GM21367 (cell line): Measurements from ENCODE around the gene MKRN2.
"Not testable (repeated sequence)": the region's sequence is repeated elsewhere in the genome, so short reads cannot be mapped to it uniquely, and the experiment has no call there.

ENCODE experiments used
- ATAC-seq: cut with Tn5 transposase; IDR thresholded peaks from one replicate; pipeline ENCODE4 v1.9.1; 2021; ENCODE audit not compliant: unreplicated experiment

MKRN2 gene

GRCh38 chr3:12586403-12586802 is 29.5 kb downstream of the MKRN2 start:
- no peak for ATAC-seq

GRCh38 chr3:12588039-12589009 is 31.4 kb downstream of the MKRN2 start:
- no peak for ATAC-seq

DNA sequence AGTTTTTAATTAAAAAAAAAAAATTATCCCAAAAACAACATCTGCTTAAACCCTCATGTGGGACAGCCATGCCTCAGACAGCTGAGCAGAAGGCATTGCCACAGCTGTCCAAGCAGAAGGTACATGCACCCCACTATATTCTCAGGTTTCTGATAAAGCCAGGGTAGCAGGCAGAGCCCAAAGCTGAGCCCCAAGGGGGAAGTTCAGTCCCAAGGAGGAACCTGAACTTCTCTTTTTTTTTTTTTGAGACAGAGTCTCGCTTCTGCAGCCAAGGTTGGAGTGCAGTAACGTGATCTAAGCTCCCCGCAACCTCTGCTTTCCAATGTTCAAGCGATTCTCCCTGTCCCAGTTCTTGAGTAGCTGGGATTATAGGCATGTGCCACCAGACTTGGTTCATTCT is 33.2 kb downstream of the MKRN2 start:
- ATAC-seq = no peak

- no peak for ATAC-seq
These were observed 34.6 kb downstream of the MKRN2 start for GRCh38 chr3:12591456-12591855.

DNA sequence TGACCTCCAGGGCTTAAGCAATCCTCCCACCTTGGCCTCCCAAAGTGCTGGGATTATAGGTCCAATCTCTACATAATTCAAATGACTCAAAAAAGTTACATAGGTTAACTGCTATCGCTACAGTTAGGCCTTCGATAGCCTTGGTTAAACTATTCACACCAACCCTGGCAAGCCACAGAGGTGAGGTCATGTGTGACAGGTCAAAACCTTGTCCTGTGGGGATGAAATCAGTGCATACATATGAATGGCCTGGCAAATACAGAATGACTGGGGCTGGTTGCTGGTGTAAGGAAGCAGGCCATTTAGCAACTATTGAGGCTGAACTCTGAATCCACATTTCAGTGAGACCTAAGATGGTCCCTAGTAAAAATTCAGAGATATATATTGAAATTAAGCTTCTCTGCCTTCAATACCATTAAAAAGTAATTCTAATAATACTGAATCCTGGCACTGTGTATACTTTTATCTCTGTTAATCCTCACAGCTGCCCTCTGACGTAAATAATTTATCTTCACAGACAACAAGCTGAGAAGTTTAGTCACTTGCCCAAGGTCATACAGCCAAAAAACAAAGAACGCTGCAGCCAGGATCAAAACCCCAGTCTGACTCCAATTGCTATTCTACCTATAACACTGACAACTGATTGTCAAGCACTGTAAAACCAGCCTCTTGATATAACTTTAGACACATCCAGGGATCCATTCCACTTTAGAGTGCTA is 35.3 kb downstream of the MKRN2 start:
- ATAC-seq = no peak

DNA sequence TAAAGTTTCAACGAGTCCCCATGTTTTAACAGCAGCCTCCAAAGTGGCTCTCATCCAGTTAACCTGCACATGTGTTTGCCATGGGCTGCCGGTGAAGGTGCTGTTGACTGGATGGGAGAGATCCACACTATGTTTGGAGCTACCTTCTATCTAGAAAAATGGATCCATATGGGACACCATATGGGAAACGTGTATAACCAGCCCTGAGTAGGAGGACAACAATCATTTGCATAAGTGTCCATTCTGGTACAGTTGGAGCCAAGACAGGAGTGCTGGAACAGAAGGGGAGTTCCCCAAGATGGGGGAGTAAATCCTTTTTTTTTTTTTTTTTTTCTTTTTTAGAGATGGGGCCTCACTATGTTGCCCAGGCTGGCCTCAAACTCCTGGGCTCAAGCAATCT is 36.6 kb downstream of the MKRN2 start:
- no peak for ATAC-seq

DNA sequence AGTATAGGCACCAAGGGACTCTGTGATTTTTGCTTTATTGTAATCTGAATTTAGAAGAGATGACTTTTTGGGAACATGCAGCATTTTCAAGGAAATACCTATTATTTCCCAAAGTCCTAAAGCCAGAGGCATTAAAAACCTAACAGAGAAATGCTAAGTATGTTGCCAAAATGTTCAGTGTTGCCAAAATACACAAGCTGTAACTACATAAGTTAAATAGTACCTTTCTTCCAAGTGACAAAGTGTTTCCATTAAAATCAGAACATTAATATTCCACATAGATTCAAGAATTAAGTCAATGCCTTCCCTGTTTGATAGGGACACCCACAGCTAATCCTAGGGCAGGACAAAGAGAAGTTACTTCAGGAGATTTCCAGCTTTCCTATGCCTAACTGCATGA is 42.0 kb downstream of the MKRN2 start:
- no peak for ATAC-seq

- no peak for ATAC-seq
These were observed 44.2 kb downstream of the MKRN2 start for GRCh38 chr3:12601072-12601471.

DNA sequence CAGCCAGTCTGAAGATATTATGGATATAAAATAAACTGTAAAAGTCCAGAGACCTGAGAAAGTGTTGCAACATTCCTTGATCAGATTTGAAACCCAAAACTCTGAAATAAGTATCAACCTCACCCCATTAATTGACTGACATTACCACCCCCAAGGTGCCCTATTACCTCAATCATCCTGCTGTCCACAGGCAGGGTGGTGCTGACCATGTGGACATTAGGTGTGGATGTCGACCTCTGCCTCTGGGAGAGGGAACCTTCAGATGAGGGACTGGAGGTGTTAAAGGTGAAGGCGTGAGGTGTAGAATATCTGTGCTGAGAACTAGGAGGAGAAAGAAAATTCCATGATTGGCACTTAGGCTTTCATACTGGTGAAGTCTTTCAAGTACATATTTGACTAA is 47.1 kb downstream of the MKRN2 start:
- ATAC-seq = no peak

- ATAC-seq = no peak
These were observed 51.5 kb downstream of the MKRN2 start for GRCh38 chr3:12608376-12608775.

GRCh38 chr3:12611117-12611516 is 54.2 kb downstream of the MKRN2 start:
- ATAC-seq = no peak

- no peak for ATAC-seq
These were observed 55.8 kb downstream of the MKRN2 start for GRCh38 chr3:12612514-12613226.

DNA sequence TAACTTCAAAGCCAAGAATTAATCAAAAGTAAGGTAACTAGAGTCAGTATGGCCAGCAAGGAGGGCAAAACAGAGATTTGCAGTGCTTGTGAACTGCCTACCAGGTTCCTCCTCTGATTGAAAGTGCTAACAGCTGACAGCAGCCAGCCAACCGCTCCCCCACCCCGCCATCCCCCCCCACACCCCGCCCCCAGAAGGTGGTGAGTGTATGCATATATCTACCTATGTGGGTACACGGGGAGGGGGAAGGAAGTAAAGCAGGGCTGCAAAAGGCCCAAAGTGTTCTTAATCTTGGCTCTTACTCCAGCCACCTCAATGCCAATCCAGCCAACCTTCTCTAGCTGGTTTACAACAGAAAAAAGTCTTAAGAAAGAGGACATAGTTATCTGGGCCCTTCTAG is 56.4 kb downstream of the MKRN2 start:
- ATAC-seq = no peak

DNA sequence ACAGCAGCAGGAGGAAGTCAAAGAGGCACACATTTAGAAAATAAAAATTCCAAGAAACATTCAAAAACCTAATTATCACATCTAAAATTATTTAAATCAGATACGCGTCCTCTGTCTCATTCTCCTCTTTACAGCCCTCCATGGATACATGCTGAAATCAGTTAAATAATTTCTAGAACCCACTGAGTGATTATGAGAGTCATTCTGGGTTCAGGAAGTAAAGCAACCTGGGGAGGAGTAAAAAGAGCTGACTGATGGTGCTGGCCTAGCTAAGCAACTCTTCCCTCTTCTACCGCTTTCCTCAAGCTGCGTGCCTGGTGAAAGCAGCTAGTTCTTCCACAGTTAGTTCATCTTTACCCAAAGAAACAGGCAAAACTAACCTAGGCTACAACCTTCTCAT is 58.4 kb downstream of the MKRN2 start:
- ATAC-seq = no peak

DNA sequence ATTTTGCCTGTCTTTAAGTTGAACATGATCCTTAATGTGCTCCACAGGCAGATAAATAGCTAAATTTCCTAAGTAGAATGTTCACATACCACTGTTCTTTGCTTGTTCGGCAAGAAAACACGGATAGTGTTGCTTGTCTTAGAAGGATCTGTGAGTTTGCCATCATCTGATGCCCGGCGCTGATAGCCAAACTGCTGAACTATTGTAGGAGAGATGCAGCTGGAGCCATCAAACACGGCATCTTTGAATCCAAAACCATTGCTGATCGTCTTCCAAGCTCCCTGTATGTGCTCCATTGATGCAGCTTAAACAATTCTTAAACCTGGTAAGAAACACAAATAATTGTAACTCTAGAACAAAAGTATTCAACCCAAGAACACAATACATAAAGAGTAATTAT is 61.5 kb downstream of the MKRN2 start:
- no peak for ATAC-seq

DNA sequence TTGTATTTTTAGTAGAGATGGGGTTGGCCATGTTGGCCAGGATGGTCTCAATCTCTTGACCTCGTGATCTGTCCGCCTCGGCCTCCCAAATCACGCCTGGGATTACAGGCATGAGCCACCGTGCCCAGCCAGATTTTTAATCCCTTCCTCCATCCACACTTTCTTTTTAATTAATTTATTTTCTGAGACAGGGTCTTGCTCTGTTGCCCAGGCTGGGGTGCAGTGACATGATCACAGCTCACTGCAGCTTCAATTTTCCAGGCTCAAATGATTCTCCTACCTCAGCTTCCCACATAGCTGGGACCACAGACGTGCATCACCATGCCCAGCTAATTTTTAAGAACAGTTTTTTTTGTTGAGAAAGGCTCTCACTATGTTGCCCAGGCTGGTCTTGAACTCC is 63.4 kb downstream of the MKRN2 start:
- ATAC-seq = no peak

- no peak for ATAC-seq
These were observed 63.8 kb downstream of the MKRN2 start for GRCh38 chr3:12620729-12621128.

DNA sequence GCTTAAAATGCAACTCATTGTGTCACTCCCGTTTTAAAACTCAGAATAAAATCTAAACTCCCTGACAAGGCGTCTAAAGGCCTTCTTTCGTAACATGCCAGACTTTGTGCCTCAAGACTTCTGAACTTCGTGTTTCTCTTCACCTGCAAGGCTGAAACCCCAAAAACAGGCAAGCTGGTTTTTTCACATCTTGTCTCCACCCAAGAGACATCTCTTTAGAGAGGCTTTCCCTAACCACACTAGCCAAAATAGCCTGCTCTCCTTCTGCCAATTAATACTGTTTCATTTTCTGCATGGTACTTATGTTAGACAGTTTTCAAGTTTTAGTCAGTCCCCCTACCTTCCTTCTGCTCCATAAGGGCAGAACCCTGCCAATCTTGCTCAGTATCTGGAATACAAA is 65.4 kb downstream of the MKRN2 start:
- ATAC-seq = no peak

DNA sequence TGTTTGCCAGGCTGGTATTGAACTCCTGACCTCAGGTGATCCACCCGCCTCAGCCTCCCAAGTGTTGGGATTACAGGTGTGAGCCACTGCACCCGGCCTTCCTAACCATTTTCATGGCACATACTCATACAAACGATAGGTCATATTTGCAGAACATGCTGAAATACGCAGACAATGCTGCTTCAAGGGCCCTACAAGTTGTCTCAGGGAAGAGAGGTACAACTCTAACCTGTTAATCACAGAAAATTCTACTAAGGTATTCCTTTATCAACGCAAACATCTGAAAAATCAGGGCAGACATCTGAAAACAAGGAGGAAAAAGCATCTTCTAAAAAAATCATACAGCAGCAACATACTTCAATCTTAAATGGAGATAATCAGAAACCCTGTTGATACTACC is 67.2 kb downstream of the MKRN2 start:
- no peak for ATAC-seq

- ATAC-seq = not testable (repeated sequence)
These were observed 68.1 kb downstream of the MKRN2 start for GRCh38 chr3:12624964-12625363.

GRCh38 chr3:12627370-12627769 is 70.5 kb downstream of the MKRN2 start:
- no peak for ATAC-seq

DNA sequence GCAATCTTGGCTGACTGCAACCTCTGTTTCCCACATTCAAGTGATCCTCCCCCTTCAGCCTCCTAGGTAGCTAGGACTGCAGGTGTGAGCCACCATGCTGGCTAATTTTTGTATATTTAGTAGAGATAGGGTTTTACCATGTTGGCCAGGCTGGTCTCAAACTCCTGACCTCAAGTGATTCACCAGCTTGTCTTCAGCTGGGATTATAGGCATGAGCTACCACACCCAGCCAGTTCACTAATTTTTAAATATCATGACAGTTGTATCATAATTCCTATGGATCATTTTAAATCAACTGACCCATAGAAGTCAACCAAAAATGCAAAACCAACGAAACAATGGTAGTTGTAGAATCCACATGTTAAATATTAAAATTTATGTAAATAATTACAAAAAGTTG is 71.9 kb downstream of the MKRN2 start:
- ATAC-seq = no peak
